ENCODE data around the gene NUTF2. TPM values are rescaled to one million over a fixed set of nuclear protein-coding genes. Genes with fewer than 3 reads are reported as not detected.

NUTF2 gene
- total and polyA plus RNA-seq, 8 donors, result 25.8 to 69.1 (median 40.2) TPM

DNA sequence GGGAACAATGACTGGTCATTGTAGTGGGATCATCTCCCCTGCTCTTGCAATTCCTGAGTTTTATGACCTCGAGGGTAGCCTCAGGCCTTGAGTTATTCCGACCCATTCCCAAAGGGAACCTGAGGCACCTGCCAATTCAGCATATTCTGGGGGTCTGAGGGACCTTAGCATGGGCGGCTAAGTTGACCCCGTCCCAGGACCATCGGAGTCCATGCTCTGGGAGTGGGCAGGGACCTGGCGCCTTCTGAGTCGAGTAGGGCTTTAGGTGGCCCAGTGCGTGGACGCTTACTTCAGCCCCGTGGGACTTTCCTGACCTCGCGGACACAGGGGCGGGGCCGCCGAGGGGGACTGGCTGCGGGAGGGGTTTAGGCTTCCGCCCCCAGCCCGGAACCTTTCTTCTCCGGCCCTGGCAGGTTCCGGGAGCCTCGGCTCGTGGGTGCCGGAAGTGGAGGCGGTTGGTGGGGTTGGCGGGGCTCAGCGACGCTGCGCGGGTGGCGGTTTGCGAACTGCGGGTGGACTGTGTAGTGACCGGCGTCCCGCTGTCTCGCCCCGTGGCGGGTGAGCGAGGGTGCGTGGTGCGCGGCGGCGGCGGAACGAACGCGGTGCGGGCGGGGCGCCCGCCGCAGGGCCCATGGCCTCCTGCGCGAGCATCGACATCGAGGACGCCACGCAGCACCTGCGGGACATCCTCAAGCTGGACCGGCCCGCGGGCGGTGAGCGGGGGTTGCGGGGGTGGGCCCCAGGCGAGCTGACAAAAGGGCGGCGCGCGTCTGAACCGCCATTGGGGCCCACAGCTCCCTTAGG is 26.1 kb downstream of the NUTF2 start, which contains the start of gene EDC4:
EDC4 (plus strand) TSS at position 422 of the 804 bp plus-strand sequence; CDS start at position 632, 210 bp downstream.
- Histone ChIP-seq H3K9me3 (no peaks in the 10 kb centered on the region), H3K36me3 (peaks cover 0 to 16% (median 13%) of the 10 kb centered on the region in 3 donors), H3K27ac (peak within 1 kb of the TSS; percentile 49 to 87 (median 76)), H3K4me3 (peak within 1 kb of the TSS; percentile 79 to 95 (median 92)), H3K27me3 (no peaks in the 10 kb centered on the region), H3K4me1 (peaks cover 10 to 35% (median 12%) of the 10 kb centered on the region in 3 donors)
- no peak for FAIRE-seq
- TF ChIP-seq, protein P1, sequence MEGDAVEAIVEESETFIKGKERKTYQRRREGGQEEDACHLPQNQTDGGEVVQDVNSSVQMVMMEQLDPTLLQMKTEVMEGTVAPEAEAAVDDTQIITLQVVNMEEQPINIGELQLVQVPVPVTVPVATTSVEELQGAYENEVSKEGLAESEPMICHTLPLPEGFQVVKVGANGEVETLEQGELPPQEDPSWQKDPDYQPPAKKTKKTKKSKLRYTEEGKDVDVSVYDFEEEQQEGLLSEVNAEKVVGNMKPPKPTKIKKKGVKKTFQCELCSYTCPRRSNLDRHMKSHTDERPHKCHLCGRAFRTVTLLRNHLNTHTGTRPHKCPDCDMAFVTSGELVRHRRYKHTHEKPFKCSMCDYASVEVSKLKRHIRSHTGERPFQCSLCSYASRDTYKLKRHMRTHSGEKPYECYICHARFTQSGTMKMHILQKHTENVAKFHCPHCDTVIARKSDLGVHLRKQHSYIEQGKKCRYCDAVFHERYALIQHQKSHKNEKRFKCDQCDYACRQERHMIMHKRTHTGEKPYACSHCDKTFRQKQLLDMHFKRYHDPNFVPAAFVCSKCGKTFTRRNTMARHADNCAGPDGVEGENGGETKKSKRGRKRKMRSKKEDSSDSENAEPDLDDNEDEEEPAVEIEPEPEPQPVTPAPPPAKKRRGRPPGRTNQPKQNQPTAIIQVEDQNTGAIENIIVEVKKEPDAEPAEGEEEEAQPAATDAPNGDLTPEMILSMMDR (IDR thresholded peaks at IDR 0.05), result no peak
- DNase-seq, result peak; percentile 83 to 94 (median 86)
- peak; percentile 77 to 88 (median 84) for ATAC-seq
- WGBS, 2 donors, result 1 to 2% methylated on average over 49 to 72 of the region's 72 CpGs
- intact Hi-C loops (cut with DNase I), result no loop called here

DNA sequence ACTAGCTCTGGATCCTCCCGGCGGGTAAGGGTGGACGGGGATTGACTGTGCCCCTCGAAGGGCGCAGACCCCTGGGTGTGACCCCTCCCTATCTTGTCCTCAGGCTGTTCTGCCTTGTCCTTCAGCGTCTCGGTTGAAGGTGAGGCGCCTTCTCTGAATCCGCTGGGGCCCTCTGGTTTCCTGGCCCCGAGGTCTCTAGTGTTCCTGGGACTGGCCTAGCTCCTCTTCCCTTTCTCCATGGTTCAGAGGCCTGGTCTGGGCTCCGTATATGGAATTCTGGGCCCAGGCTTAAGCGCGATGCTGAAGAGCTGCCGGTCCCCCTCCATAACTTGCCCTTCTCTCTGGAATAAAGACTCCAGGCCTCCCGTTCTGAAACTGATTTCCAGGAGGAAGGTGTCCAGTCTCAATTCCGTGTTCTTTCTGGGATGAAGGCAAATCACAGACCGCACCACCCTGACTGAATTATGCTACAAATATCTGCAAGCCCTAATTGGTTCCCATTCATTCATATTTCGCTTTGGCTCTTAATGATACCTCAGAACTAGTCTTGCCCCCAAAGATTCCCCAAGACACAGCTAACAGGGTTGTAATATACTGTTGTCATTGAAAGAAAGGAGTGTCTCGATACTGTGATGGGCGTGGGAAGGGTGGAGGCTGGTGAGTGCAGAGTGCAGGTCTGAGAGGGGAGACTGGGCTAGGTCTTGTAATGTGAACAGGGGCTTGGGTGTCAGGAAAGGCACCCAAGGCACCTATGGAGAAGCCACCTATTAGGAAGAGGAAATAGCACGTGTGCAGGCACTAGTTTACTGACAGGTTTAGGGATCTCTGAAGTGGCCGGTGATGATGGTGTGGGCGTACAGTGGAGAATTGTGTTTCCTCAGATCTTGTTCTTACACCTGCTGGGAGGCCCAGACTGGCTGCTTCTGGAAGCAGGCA is 27.0 kb downstream of the NUTF2 start:
- Histone ChIP-seq H3K9me3 (no peaks in the 10 kb centered on the region), H3K4me3 (peak overlapping the region; percentile 79 to 95 (median 92)), H3K4me1 (peaks cover 7 to 26% (median 8%) of the 10 kb centered on the region in 3 donors), H3K36me3 (peaks cover 6 to 24% (median 21%) of the 10 kb centered on the region in 3 donors), H3K27ac (peak overlapping the region; percentile 49 to 87 (median 76)), H3K27me3 (no peaks in the 10 kb centered on the region)
- ATAC-seq, result peak in 3 of 4 donors; percentile 3 to 13 (median 10)
- 9 to 10% methylated on average over 23 of the region's 23 CpGs for WGBS, 2 donors
- no peak for DNase-seq
- TF ChIP-seq, protein P1 (IDR thresholded peaks at IDR 0.05), result no peak
- no peak for FAIRE-seq
- intact Hi-C loops (cut with DNase I), result no loop called here

DNA sequence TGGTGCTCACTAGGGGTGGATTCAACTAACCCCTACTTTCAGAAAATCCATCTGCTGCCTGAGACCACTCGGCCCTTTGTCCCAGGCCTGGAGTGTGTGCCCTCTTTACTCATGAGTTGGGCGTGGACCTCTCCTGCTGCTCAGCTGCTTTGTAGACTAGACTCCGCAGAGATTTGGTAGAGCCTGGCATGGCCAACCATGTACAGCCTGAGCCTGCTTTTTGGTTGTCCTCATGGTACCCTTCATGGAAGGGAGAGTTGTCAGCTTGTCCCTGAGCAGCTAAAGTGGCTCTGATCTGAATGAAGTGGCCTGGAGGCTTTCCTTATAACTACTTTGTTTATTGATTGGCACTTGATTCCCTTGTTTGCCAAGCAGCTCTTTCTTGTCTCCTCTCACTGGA is 27.6 kb downstream of the NUTF2 start:
- intact Hi-C loops (cut with DNase I), result no loop called here
- no peaks in the 10 kb centered on the region for H3K27me3 ChIP-seq
- H3K36me3 ChIP-seq, result peaks cover 13 to 31% (median 25%) of the 10 kb centered on the region in 3 donors
- no peak overlapping the region for H3K27ac ChIP-seq
- no peak for ATAC-seq
- H3K9me3 ChIP-seq, result no peaks in the 10 kb centered on the region
- H3K4me1 ChIP-seq, result peaks cover 5 to 21% (median 8%) of the 10 kb centered on the region in 3 donors
- FAIRE-seq, result no peak
- peak overlapping the region in 2 of 4 donors; percentile 79 to 95 for H3K4me3 ChIP-seq
- TF ChIP-seq, protein P1 (IDR thresholded peaks at IDR 0.05), result no peak
- no peak for DNase-seq
- 45 to 50% methylated on average over 3 of the region's 3 CpGs for WGBS, 2 donors

DNA sequence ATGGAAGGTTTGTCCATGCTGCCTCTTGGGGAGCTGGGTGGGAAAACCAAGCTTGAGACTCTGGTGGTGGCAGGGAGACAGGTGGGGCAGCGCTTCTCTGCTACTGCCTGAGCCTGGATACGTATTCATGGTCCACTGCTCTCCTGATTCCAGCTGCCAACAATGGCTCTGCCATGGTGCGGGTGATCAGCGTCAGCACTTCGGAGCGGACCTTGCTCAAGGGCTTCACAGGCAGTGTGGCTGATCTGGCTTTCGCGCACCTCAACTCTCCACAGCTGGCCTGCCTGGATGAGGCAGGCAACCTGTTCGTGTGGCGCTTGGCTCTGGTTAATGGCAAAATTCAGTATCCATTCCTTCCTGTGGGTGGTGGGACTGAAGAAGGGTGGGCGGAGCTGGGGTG is 30.3 kb downstream of the NUTF2 start:
- FAIRE-seq, result no peak

More for the DNA sequence above, 30.3 kb downstream of the NUTF2 start:
- peaks cover 5 to 21% (median 8%) of the 10 kb centered on the region in 3 donors for H3K4me1 ChIP-seq
- DNase-seq, result no peak
- H3K36me3 ChIP-seq, result peaks cover 16 to 58% (median 50%) of the 10 kb centered on the region in 3 donors
- H3K27ac ChIP-seq, result no peak overlapping the region
- 94% methylated on average over 11 of the region's 11 CpGs for WGBS, 2 donors
- H3K27me3 ChIP-seq, result no peaks in the 10 kb centered on the region
- TF ChIP-seq, protein P1 (IDR thresholded peaks at IDR 0.05), result no peak
- ATAC-seq, result no peak
- intact Hi-C loops (cut with DNase I), result no loop called here
- no peaks in the 10 kb centered on the region for H3K9me3 ChIP-seq
- no peak overlapping the region for H3K4me3 ChIP-seq

Measured in pancreas (tissue), 10 donors.